Calu3 (cell line): ENCODE results near the gene LVRN. TPM values are rescaled to one million over a fixed set of nuclear protein-coding genes. Genes with fewer than 3 reads are reported as not detected.

ENCODE experiments used
- BruUV-seq: library from RNA; stranded (reverse); fragments of 400-500 nt; replicated peaks from 2 replicates; lab custom pipeline; 2021; lab: Mats Ljungman, UMichigan
- CTCF ChIA-PET: fragments of 300-600 bp; sonication (Branson Sonifier 250); formaldehyde crosslinking; loops from one replicate; lab custom pipeline; 2022; ENCODE audit warnings: antibody characterized with exemption; lab: Charles Lee
- DNase-seq: peaks from one replicate; pipeline ENCODE4 v3.0.0; 2022
- H3K27ac Mint-ChIP-seq: one replicate; pipeline ENCODE4 v1.8.0; 2022; ENCODE audit warnings: mixed read lengths; ENCODE audit not compliant: unreplicated experiment
- H3K27me3 Mint-ChIP-seq: one replicate; pipeline ENCODE4 v1.8.0; 2022; ENCODE audit warnings: mixed read lengths; ENCODE audit not compliant: unreplicated experiment
- H3K36me3 Mint-ChIP-seq: one replicate; pipeline ENCODE4 v1.8.0; 2022; ENCODE audit warnings: mild to moderate bottlenecking, moderate library complexity, mixed read lengths; ENCODE audit not compliant: insufficient read depth, unreplicated experiment
- H3K4me1 Mint-ChIP-seq: one replicate; pipeline ENCODE4 v1.8.0; 2022; ENCODE audit warnings: mild to moderate bottlenecking, low read depth, mixed read lengths; ENCODE audit not compliant: unreplicated experiment
- H3K4me3 Mint-ChIP-seq: one replicate; pipeline ENCODE4 v1.8.0; 2022; ENCODE audit warnings: mild to moderate bottlenecking, low read depth, moderate library complexity, mixed read lengths; ENCODE audit not compliant: unreplicated experiment
- H3K9me3 Mint-ChIP-seq: one replicate; pipeline ENCODE4 v1.8.0; 2022; ENCODE audit warnings: low read depth, mixed read lengths; ENCODE audit not compliant: unreplicated experiment
- CTCF ChIP-seq: fragments of 200-600 bp; IDR thresholded peaks from one replicate; pipeline ENCODE4 v1.8.0; 2022; ENCODE audit warnings: antibody characterized with exemption; ENCODE audit not compliant: unreplicated experiment
- intact Hi-C: fragments of 100-400 bp; cut with micrococcal nuclease; formaldehyde crosslinking; loops from one replicate; pipeline ENCODE4 v1.10.0; 2022; ENCODE audit not compliant: unreplicated experiment
- total RNA-seq: library from RNA; stranded (reverse); gene quantifications from 2 replicates; pipeline ENCODE4 v1.2.3, GENCODE V29; 2022

The LVRN gene
- total RNA-seq, 1 experiment from 2014 or later, result 0.14 TPM

- CTCF ChIA-PET, result interaction anchor here (0.6 kb wide), 1 partner anchor 309 kb away, joined by 3 read pairs; no protein-coding TSS in a partner anchor
Observed at GRCh38 chr5:116038817-116039216, 76.5 kb downstream of the LVRN start.

GRCh38 chr5:116042375-116042774, 80.1 kb downstream of the LVRN start:
- H3K4me1 Mint-ChIP-seq, result no peaks in the 10 kb centered on the region
- no peak for TF ChIP-seq CTCF
- BruUV-seq, result no TSS peak
- no peak for DNase-seq
- intact Hi-C loops, result no loop called here
- H3K9me3 Mint-ChIP-seq, result no peaks in the 10 kb centered on the region
- H3K27ac Mint-ChIP-seq, result no peak overlapping the region
- no peaks in the 10 kb centered on the region for H3K36me3 Mint-ChIP-seq
- CTCF ChIA-PET, result no interaction called here
- H3K4me3 Mint-ChIP-seq, result no peak overlapping the region
- no peaks in the 10 kb centered on the region for H3K27me3 Mint-ChIP-seq

More at GRCh38 chr5:116038817-116039216, 76.5 kb downstream of the LVRN start:
- intact Hi-C loops, result no loop called here
- no peak overlapping the region for H3K4me3 Mint-ChIP-seq
- DNase-seq, result no peak
- no peak for TF ChIP-seq CTCF
- H3K9me3 Mint-ChIP-seq, result no peaks in the 10 kb centered on the region
- H3K4me1 Mint-ChIP-seq, result no peaks in the 10 kb centered on the region
- H3K27ac Mint-ChIP-seq, result no peak overlapping the region
- H3K36me3 Mint-ChIP-seq, result no peaks in the 10 kb centered on the region
- no TSS peak for BruUV-seq
- H3K27me3 Mint-ChIP-seq, result no peaks in the 10 kb centered on the region

- no peaks in the 10 kb centered on the region for H3K36me3 Mint-ChIP-seq
- no peaks in the 10 kb centered on the region for H3K27me3 Mint-ChIP-seq
- H3K27ac Mint-ChIP-seq, result no peak overlapping the region
- no peaks in the 10 kb centered on the region for H3K4me1 Mint-ChIP-seq
- no peak for TF ChIP-seq CTCF
- intact Hi-C loops, result no loop called here
- DNase-seq, result no peak
- no peak overlapping the region for H3K4me3 Mint-ChIP-seq
- BruUV-seq, result no TSS peak
- H3K9me3 Mint-ChIP-seq, result no peaks in the 10 kb centered on the region
- CTCF ChIA-PET, result no interaction called here
Observed at GRCh38 chr5:116044073-116044472, 81.8 kb downstream of the LVRN start.

GRCh38 chr5:116045821-116046220, 83.5 kb downstream of the LVRN start:
- Mint-ChIP-seq H3K4me3 (no peak overlapping the region), H3K27ac (no peak overlapping the region), H3K36me3 (no peaks in the 10 kb centered on the region), H3K4me1 (no peaks in the 10 kb centered on the region), H3K9me3 (no peaks in the 10 kb centered on the region), H3K27me3 (no peaks in the 10 kb centered on the region)
- no peak for TF ChIP-seq CTCF
- CTCF ChIA-PET, result interaction anchor here (0.7 kb wide), 1 partner anchor 392 kb away, joined by 4 read pairs; no protein-coding TSS in a partner anchor
- DNase-seq, result no peak
- no TSS peak for BruUV-seq
- intact Hi-C loops, result no loop called here
